NCI-H1105 (cell line): Measurements from ENCODE around the gene AK2.
"Not testable (repeated sequence)": the region's sequence is repeated elsewhere in the genome, so short reads cannot be mapped to it uniquely, and the experiment has no call there.

Experiments used
- DNase-seq: peaks from one replicate; lab custom pipeline; 2025; lab: John Stamatoyannopoulos, UW

AK2 gene

GRCh38 chr1:33036526-33037503 is at the start of gene AK2:
TSS of gene AK2 (minus strand) at chr1:33036883. CDS start at chr1:33036828, 55 bp downstream.
- DNase-seq: peak; percentile 98

GRCh38 chr1:33086384-33086850 is 49.7 kb upstream of the AK2 start:
- DNase-seq: peak; percentile 44

GRCh38 chr1:33085332-33085731 is 48.6 kb upstream of the AK2 start:
- DNase-seq: no peak

GRCh38 chr1:33082575-33083108 is 46.0 kb upstream of the AK2 start:
- DNase-seq: no peak

GRCh38 chr1:33081554-33082305 is 45.0 kb upstream of the AK2 start:
- DNase-seq: no peak

- DNase-seq: peak; percentile 95
These were observed 44.3 kb upstream of the AK2 start, which contains the start of gene AZIN2 for GRCh38 chr1:33080885-33081553. TSS of gene AZIN2 (plus strand) at chr1:33081153. CDS start at chr1:33082250, 1,097 bp downstream.

- no peak for DNase-seq
These were observed 43.7 kb upstream of the AK2 start for GRCh38 chr1:33080373-33080772.

- no peak for DNase-seq
These were observed 41.4 kb upstream of the AK2 start for GRCh38 chr1:33078030-33078591.

- DNase-seq: no peak
These were observed 37.7 kb upstream of the AK2 start for GRCh38 chr1:33074193-33074945.

- DNase-seq: no peak
These were observed 36.0 kb upstream of the AK2 start for GRCh38 chr1:33072707-33073106.

GRCh38 chr1:33070628-33071027 is 33.9 kb upstream of the AK2 start:
- no peak for DNase-seq

- DNase-seq: not testable (repeated sequence)
These were observed 31.4 kb upstream of the AK2 start for GRCh38 chr1:33068108-33068507.

- DNase-seq: not testable (repeated sequence)
These were observed 29.8 kb upstream of the AK2 start for GRCh38 chr1:33066477-33066876.

GRCh38 chr1:33065301-33065700 is 28.6 kb upstream of the AK2 start:
- DNase-seq: no peak

GRCh38 chr1:33064284-33064683 is 27.6 kb upstream of the AK2 start:
- not testable (repeated sequence) for DNase-seq

GRCh38 chr1:33061834-33062233 is 25.2 kb upstream of the AK2 start:
- no peak for DNase-seq

GRCh38 chr1:33060579-33061083 is 23.9 kb upstream of the AK2 start:
- no peak for DNase-seq

- DNase-seq: no peak
These were observed 20.4 kb upstream of the AK2 start for GRCh38 chr1:33057095-33057494.

GRCh38 chr1:33056426-33056825 is 19.7 kb upstream of the AK2 start:
- DNase-seq: no peak

GRCh38 chr1:33055210-33056008 is 18.7 kb upstream of the AK2 start:
- peak; percentile 36 for DNase-seq
